Measurements from ENCODE around the gene HIPK4. TPM values are rescaled to one million over a fixed set of nuclear protein-coding genes. Genes with fewer than 3 reads are reported as not detected.
"Not testable (repeated sequence)": the region's sequence is repeated elsewhere in the genome, so short reads cannot be mapped to it uniquely, and the experiment has no call there.

HIPK4 gene, protein sequence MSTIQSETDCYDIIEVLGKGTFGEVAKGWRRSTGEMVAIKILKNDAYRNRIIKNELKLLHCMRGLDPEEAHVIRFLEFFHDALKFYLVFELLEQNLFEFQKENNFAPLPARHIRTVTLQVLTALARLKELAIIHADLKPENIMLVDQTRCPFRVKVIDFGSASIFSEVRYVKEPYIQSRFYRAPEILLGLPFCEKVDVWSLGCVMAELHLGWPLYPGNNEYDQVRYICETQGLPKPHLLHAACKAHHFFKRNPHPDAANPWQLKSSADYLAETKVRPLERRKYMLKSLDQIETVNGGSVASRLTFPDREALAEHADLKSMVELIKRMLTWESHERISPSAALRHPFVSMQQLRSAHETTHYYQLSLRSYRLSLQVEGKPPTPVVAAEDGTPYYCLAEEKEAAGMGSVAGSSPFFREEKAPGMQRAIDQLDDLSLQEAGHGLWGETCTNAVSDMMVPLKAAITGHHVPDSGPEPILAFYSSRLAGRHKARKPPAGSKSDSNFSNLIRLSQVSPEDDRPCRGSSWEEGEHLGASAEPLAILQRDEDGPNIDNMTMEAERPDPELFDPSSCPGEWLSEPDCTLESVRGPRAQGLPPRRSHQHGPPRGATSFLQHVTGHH
- 0.04 TPM for polyA plus RNA-seq (2012; ENCODE audit: low read depth, missing spikeins)

DNA sequence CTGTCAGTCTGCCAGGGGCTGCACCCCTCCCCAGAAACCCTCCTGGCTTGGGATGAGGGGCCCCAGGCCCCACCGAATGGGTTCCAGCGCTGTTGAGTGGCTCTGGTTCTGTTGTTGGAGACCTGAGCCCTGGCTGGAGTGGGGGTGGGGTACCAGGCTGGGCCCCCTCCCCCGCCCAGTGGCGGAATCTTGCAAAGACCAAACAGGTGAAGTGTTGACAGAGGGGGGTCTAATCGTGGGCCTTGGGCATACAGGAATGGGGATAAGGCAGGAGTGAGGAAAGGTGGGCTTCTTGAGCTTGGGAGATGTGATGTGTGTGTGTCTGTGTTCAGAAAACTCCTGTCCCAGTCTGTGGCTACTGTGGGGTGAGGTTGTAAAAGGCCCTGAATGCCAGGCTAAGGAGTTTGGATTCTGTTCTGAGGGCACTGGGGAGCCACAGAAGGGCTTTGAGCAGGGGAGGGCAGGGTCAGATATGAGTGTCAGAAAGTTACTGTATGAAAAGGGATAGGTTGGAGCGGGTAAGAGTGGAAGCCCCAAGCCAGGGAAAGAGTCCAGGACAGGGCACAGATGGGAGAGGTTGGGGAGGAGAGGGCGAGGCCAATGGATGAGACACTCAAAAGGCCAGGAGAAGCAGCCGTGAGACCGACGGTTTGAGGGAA is at the start of gene HIPK4:
Gene HIPK4, minus strand, starts transcription at position 98 of the 659 bp plus-strand sequence. CDS start 279 bp downstream, outside the sequence.
- no peak for DNase-seq (ENCODE audit: insufficient read length, low spot score)
- FAIRE-seq = no peak
- TF ChIP-seq SPI1 (IDR thresholded peaks at IDR 0.05; ENCODE audit: low read depth, low read length) (no peak), TAF1 (IDR thresholded peaks at IDR 0.05; ENCODE audit: low read depth, low read length) (no peak), POLR2AphosphoS5 (IDR thresholded peaks at IDR 0.05; ENCODE audit: low read depth, low read length) (no peak), POLR2A (IDR thresholded peaks at IDR 0.05; ENCODE audit: low read depth, low read length) (no peak), POU2F2 (IDR thresholded peaks at IDR 0.05; ENCODE audit: low read depth, low read length) (no peak), PAX5 (IDR thresholded peaks at IDR 0.05; ENCODE audit: insufficient read depth, low read length, severe bottlenecking) (no peak)

DNA sequence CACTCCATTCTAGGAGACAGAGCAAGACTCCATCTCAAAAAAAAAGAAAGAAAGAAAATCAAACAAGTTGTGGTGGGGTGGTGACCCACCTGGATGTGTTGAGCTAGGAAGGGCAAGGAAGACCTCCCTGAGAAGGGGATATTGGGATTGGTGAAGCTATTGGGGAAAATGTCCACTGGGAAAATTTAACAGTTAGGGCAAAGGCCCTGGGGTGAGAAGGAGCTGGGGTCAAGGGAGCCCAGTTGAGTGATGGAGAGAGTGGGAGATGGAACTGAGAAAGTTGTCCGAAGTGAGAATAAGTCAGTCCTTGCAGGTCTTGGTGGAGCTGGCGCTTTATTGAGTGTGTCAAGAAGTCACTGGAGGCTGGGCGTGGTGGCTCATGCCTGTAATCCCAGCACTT is 48.3 kb upstream of the HIPK4 start:
- TF ChIP-seq SPI1 (IDR thresholded peaks at IDR 0.05; ENCODE audit: low read depth, low read length) (no peak), TAF1 (IDR thresholded peaks at IDR 0.05; ENCODE audit: low read depth, low read length) (no peak), POU2F2 (IDR thresholded peaks at IDR 0.05; ENCODE audit: low read depth, low read length) (no peak), PAX5 (IDR thresholded peaks at IDR 0.05; ENCODE audit: insufficient read depth, low read length, severe bottlenecking) (no peak), POLR2A (IDR thresholded peaks at IDR 0.05; ENCODE audit: low read depth, low read length) (no peak), POLR2AphosphoS5 (IDR thresholded peaks at IDR 0.05; ENCODE audit: low read depth, low read length) (no peak)
- FAIRE-seq (no peak), DNase-seq (ENCODE audit: insufficient read length, low spot score) (no peak)

DNA sequence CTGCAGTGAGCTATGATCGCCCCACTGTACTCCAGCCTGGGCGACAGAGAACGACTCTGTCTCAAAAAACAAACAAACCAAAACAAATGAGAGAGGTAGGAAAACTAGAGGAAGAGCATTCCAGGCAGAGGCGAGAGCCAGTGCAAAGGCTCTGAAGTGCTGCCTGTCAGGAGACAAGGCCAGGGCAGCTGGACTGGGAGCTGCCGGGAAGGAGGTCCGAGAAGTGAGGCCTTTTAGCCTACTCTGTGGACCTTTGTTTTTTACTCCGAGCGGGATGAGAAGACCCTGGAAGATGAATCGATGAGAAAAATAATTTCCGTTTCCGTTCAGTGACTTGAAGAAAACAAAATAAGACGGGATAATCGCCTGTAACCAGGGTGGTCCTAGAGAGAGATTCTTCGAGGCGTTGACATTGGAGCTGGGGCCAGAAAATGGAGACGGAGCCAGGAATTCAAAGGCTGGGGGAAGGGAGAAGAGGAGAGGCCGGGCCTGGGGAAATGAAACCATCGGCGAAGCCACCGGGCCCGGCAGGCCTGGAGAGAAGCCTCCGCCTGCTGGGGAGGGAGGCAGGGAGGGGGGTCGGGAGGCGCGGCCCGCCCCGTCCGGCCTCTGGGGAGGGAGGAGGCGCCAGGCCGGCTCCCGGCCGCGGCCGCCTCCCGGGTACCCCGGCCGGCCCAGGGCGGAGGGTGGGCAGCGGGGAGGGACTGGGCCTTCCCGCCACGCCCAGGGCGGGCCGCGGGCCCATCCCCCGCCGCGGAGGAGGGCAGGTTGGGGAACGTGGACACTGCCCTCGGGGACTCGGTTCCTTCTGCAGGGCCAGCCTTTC is 43.6 kb upstream of the HIPK4 start:
- FAIRE-seq = peak; percentile 75
- TF ChIP-seq SPI1 (IDR thresholded peaks at IDR 0.05; ENCODE audit: low read depth, low read length) = peak; percentile 80
- no peak for TF ChIP-seq PAX5 (IDR thresholded peaks at IDR 0.05; ENCODE audit: insufficient read depth, low read length, severe bottlenecking)
- no peak; the same call in 1 of the 2 replicates for TF ChIP-seq POLR2AphosphoS5 (IDR thresholded peaks at IDR 0.05; ENCODE audit: low read depth, low read length)
- no peak for TF ChIP-seq POU2F2 (IDR thresholded peaks at IDR 0.05; ENCODE audit: low read depth, low read length)
- peak; percentile 46; the same call in 1 of the 2 replicates for TF ChIP-seq TAF1 (IDR thresholded peaks at IDR 0.05; ENCODE audit: low read depth, low read length)
- 0 out of 2 replicates have a peak, but pooled peaks have one; percentile 43 for TF ChIP-seq POLR2A (IDR thresholded peaks at IDR 0.05; ENCODE audit: low read depth, low read length)
- peak; percentile 80 for DNase-seq (ENCODE audit: insufficient read length, low spot score)

- not testable (repeated sequence) for FAIRE-seq; DNase-seq (ENCODE audit: insufficient read length, low spot score)
Observed at GRCh38 chr19:40432760-40433159, 42.8 kb upstream of the HIPK4 start.

DNA sequence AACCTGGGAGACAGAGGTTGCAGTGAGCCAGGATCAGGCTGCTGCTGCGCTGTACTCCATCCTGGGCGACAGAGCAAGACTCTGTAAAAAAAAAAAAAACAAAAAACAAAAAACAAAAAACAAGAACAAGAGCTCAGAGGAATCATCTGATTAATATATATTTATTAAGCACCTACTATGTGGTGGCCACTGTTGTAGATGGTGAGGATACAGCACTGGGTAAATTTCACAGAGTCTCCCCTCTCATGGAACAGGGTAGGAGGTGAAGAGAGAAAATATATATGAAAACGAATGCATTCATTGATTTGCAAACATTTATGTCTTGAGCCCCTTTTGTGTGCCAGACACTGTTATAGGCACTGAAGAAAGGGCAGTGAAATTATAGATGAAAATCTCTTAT is 41.7 kb upstream of the HIPK4 start:
- no peak for FAIRE-seq
- DNase-seq (ENCODE audit: insufficient read length, low spot score) = no peak
- TF ChIP-seq POLR2A (IDR thresholded peaks at IDR 0.05; ENCODE audit: low read depth, low read length) (no peak), POLR2AphosphoS5 (IDR thresholded peaks at IDR 0.05; ENCODE audit: low read depth, low read length) (no peak), SPI1 (IDR thresholded peaks at IDR 0.05; ENCODE audit: low read depth, low read length) (no peak), TAF1 (IDR thresholded peaks at IDR 0.05; ENCODE audit: low read depth, low read length) (no peak), PAX5 (IDR thresholded peaks at IDR 0.05; ENCODE audit: insufficient read depth, low read length, severe bottlenecking) (no peak), POU2F2 (IDR thresholded peaks at IDR 0.05; ENCODE audit: low read depth, low read length) (no peak)

DNA sequence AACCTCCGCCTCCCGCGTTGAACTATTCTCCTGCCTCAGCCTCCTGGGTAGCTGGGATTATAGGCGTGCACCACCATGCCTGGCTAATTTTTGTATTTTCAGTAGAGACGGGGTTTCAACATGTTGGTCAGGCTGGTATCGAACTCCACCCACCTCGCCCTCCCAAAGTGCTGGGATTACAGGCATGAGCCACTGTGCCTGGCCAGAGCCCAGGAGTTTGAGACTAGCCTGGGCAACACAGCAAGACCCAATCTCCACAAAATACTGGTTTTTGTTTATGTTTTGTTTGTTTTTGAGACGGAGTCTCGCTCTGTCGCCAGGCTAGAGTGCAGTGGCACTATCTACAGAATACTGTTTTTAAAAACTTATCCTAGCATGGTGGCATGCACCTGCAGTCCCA is 40.3 kb upstream of the HIPK4 start:
- DNase-seq (ENCODE audit: insufficient read length, low spot score); FAIRE-seq: not testable (repeated sequence)

DNA sequence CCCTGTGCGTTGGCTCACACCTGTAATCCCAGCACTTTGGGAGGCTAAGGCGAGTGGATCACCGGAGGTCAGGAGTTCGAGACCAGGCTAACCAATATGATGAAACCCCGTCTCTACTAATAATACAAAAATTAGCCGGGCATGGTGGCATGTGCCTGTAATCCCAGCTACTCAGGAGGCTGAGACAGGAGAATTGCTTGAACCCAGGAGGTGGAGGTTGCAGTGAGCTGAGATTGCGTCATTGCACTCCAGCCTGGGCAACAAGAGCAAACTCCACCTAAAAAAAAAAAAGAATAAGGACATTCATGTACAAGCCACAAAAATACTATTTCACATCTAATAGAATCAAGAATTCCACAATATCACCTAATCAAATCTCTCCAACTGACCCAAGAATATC is 38.2 kb upstream of the HIPK4 start:
- FAIRE-seq; DNase-seq (ENCODE audit: insufficient read length, low spot score): not testable (repeated sequence)

- DNase-seq (ENCODE audit: insufficient read length, low spot score) = peak; percentile 97
- TF ChIP-seq POLR2AphosphoS5 (IDR thresholded peaks at IDR 0.05; ENCODE audit: low read depth, low read length) (peak; percentile 96), PAX5 (IDR thresholded peaks at IDR 0.05; ENCODE audit: insufficient read depth, low read length, severe bottlenecking) (no peak), POU2F2 (IDR thresholded peaks at IDR 0.05; ENCODE audit: low read depth, low read length) (peak; percentile 93), POLR2A (IDR thresholded peaks at IDR 0.05; ENCODE audit: low read depth, low read length) (peak; percentile 90), TAF1 (IDR thresholded peaks at IDR 0.05; ENCODE audit: low read depth, low read length) (peak; percentile 58), SPI1 (IDR thresholded peaks at IDR 0.05; ENCODE audit: low read depth, low read length) (no peak)
- FAIRE-seq = peak; percentile 97
Observed at GRCh38 chr19:40425450-40426287, 35.7 kb upstream of the HIPK4 start, which contains the start of gene SERTAD1. TSS of gene SERTAD1 (minus strand) at chr19:40425992. CDS start at chr19:40423546, 2,446 bp downstream.

All from GM12891 (cell line).